ENCODE measurements around the gene ATP5MC3. TPM values are rescaled to one million over a fixed set of nuclear protein-coding genes. Genes with fewer than 3 reads are reported as not detected.
A peak's percentile ranks its signal among the peaks of the same experiment; 100 is the strongest.

The ATP5MC3 gene
- total and polyA plus RNA-seq, 5 donors from 2014 or later: 66.2 to 452 (median 380) TPM

GRCh38 chr2:175206866-175207265, 25.4 kb upstream of the ATP5MC3 start:
- Mint-ChIP-seq H3K27ac (peak overlapping the region in 1 of 3 donors; percentile 1), H3K36me3 (no peaks in the 10 kb centered on the region), H3K4me1 (peaks cover 0 to 6% (median 2%) of the 10 kb centered on the region in 4 donors), H3K9me3 (peaks cover 0 to 1% (median 0%) of the 10 kb centered on the region in 7 donors), H3K4me3 (no peak overlapping the region), H3K27me3 (peaks cover 50% of the 10 kb centered on the region)
- Histone ChIP-seq H3K4me3 (ENCODE audit: low read depth, low read length) (no peak overlapping the region), H3K4me1 (ENCODE audit: control insufficient read depth, insufficient read depth, low read length, poor library complexity, severe bottlenecking) (no peaks in the 10 kb centered on the region), H3K27me3 (ENCODE audit: control insufficient read depth, insufficient read depth, low read length) (peaks cover 21% of the 10 kb centered on the region), H3K36me3 (ENCODE audit: control insufficient read depth, insufficient read depth, low read length) (no peaks in the 10 kb centered on the region), H3K27ac (ENCODE audit: insufficient read depth, low read length, poor library complexity, severe bottlenecking) (no peak overlapping the region), H3K9me3 (ENCODE audit: control insufficient read depth in 2 of 2, low read length in 2 of 2) (no peaks in the 10 kb centered on the region)
- ATAC-seq (ENCODE audit: low read depth in 2 of 2): no peak
- no peak for DNase-seq

DNA sequence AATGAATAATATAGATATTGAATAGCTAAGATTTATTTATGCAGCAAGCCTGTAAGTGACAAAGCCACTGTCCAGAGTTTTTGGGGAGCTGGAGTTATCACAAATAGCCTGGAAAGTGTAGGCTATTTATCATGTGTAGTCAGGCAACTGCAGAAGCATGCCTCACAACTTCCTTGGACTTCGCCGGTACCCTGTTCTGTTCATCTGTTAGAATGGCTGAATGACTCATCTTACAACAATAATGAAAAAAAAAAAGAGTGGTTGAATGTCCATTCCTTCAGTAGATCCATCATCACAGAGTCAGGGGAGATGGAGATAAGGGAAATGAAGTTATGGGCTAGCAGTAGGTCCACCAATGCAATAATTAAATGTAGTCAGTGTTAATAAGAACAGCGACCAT, 24.0 kb upstream of the ATP5MC3 start:
- no peaks in the 10 kb centered on the region for H3K9me3 ChIP-seq (ENCODE audit: control insufficient read depth in 2 of 2, low read length in 2 of 2)
- H3K4me3 Mint-ChIP-seq: no peak overlapping the region
- H3K27ac Mint-ChIP-seq: no peak overlapping the region
- no peaks in the 10 kb centered on the region for H3K4me1 ChIP-seq (ENCODE audit: control insufficient read depth, insufficient read depth, low read length, poor library complexity, severe bottlenecking)
- no peak for DNase-seq
- H3K9me3 Mint-ChIP-seq: peaks cover 0 to 1% (median 0%) of the 10 kb centered on the region in 7 donors
- H3K36me3 ChIP-seq (ENCODE audit: control insufficient read depth, insufficient read depth, low read length): no peaks in the 10 kb centered on the region
- no peak for ATAC-seq (ENCODE audit: low read depth in 2 of 2)
- no peak overlapping the region for H3K4me3 ChIP-seq (ENCODE audit: low read depth, low read length)
- H3K27me3 ChIP-seq (ENCODE audit: control insufficient read depth, insufficient read depth, low read length): peaks cover 20% of the 10 kb centered on the region
- no peaks in the 10 kb centered on the region for H3K36me3 Mint-ChIP-seq
- peaks cover 0 to 6% (median 2%) of the 10 kb centered on the region in 4 donors for H3K4me1 Mint-ChIP-seq
- H3K27me3 Mint-ChIP-seq: peaks cover 47% of the 10 kb centered on the region
- no peak overlapping the region for H3K27ac ChIP-seq (ENCODE audit: insufficient read depth, low read length, poor library complexity, severe bottlenecking)

- Histone ChIP-seq H3K27me3 (ENCODE audit: control insufficient read depth, insufficient read depth, low read length) (peaks cover 19% of the 10 kb centered on the region), H3K27ac (ENCODE audit: insufficient read depth, low read length, poor library complexity, severe bottlenecking) (no peak overlapping the region), H3K9me3 (ENCODE audit: control insufficient read depth in 2 of 2, low read length in 2 of 2) (no peaks in the 10 kb centered on the region), H3K4me3 (ENCODE audit: low read depth, low read length) (peak overlapping the region; percentile 16), H3K4me1 (ENCODE audit: control insufficient read depth, insufficient read depth, low read length, poor library complexity, severe bottlenecking) (no peaks in the 10 kb centered on the region), H3K36me3 (ENCODE audit: control insufficient read depth, insufficient read depth, low read length) (no peaks in the 10 kb centered on the region)
- no peaks in the 10 kb centered on the region for H3K36me3 Mint-ChIP-seq
- peaks cover 51% of the 10 kb centered on the region for H3K27me3 Mint-ChIP-seq
- DNase-seq (peak in 2 of 3 donors; percentile 22 to 41), ATAC-seq (ENCODE audit: low read depth in 2 of 2) (peak; percentile 69 to 83)
- H3K9me3 Mint-ChIP-seq: peaks cover 0 to 3% (median 0%) of the 10 kb centered on the region in 7 donors
- H3K4me1 Mint-ChIP-seq: peaks cover 0 to 6% (median 2%) of the 10 kb centered on the region in 4 donors
- H3K27ac Mint-ChIP-seq: no peak overlapping the region
- H3K4me3 Mint-ChIP-seq: no peak overlapping the region
Measured at GRCh38 chr2:175203621-175204496, 22.3 kb upstream of the ATP5MC3 start.

DNA sequence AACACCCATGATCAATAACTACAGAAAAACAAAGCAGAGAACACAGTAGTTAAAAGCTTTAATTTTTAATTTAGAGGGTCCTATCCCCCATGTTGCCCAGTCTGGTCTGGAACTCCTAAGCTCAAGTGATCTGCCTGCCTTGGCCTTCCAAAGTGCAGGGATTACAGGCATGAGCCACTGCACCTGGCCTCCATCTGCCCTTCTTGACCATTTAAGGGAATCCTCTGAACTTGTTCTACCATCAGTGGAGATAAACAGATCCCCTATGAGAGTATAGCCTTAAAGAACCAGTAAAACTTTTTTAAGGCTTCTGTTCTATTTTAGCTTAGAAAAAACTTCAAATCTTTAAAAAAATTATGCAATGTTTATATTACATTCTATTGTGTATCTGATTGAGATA, 13.5 kb upstream of the ATP5MC3 start:
- H3K27me3 Mint-ChIP-seq: peaks cover 56% of the 10 kb centered on the region
- DNase-seq (no peak), ATAC-seq (ENCODE audit: low read depth in 2 of 2) (no peak)
- no peak overlapping the region for H3K27ac Mint-ChIP-seq
- Histone ChIP-seq H3K27me3 (ENCODE audit: control insufficient read depth, insufficient read depth, low read length) (peaks cover 16% of the 10 kb centered on the region), H3K36me3 (ENCODE audit: control insufficient read depth, insufficient read depth, low read length) (no peaks in the 10 kb centered on the region), H3K4me3 (ENCODE audit: low read depth, low read length) (no peak overlapping the region), H3K27ac (ENCODE audit: insufficient read depth, low read length, poor library complexity, severe bottlenecking) (no peak overlapping the region), H3K9me3 (ENCODE audit: control insufficient read depth in 2 of 2, low read length in 2 of 2) (no peaks in the 10 kb centered on the region), H3K4me1 (ENCODE audit: control insufficient read depth, insufficient read depth, low read length, poor library complexity, severe bottlenecking) (no peaks in the 10 kb centered on the region)
- no peaks in the 10 kb centered on the region for H3K36me3 Mint-ChIP-seq
- H3K4me1 Mint-ChIP-seq: peaks cover 0 to 3% (median under 1%) of the 10 kb centered on the region in 4 donors
- no peak overlapping the region for H3K4me3 Mint-ChIP-seq
- peaks cover 0 to 11% (median 2%) of the 10 kb centered on the region in 7 donors for H3K9me3 Mint-ChIP-seq

GRCh38 chr2:175188761-175189160, 7.3 kb upstream of the ATP5MC3 start:
- peaks cover 6% of the 10 kb centered on the region for H3K27me3 ChIP-seq (ENCODE audit: control insufficient read depth, insufficient read depth, low read length)
- no peaks in the 10 kb centered on the region for H3K36me3 Mint-ChIP-seq
- H3K36me3 ChIP-seq (ENCODE audit: control insufficient read depth, insufficient read depth, low read length): no peaks in the 10 kb centered on the region
- no peak overlapping the region for H3K4me3 Mint-ChIP-seq
- H3K27ac ChIP-seq (ENCODE audit: insufficient read depth, low read length, poor library complexity, severe bottlenecking): no peak overlapping the region
- peaks cover 30% of the 10 kb centered on the region for H3K27me3 Mint-ChIP-seq
- H3K4me1 Mint-ChIP-seq: peaks cover 0 to 3% (median under 1%) of the 10 kb centered on the region in 4 donors
- no peak overlapping the region for H3K27ac Mint-ChIP-seq
- H3K9me3 ChIP-seq (ENCODE audit: control insufficient read depth in 2 of 2, low read length in 2 of 2): no peaks in the 10 kb centered on the region
- DNase-seq (no peak), ATAC-seq (ENCODE audit: low read depth in 2 of 2) (no peak)
- H3K4me3 ChIP-seq (ENCODE audit: low read depth, low read length): no peak overlapping the region
- H3K4me1 ChIP-seq (ENCODE audit: control insufficient read depth, insufficient read depth, low read length, poor library complexity, severe bottlenecking): no peaks in the 10 kb centered on the region
- peaks cover 0 to 11% (median 2%) of the 10 kb centered on the region in 7 donors for H3K9me3 Mint-ChIP-seq

- Mint-ChIP-seq H3K36me3 (no peaks in the 10 kb centered on the region), H3K4me1 (peaks cover 0 to 5% (median 0%) of the 10 kb centered on the region in 4 donors), H3K27me3 (peaks cover 23% of the 10 kb centered on the region), H3K9me3 (peaks cover 0 to 9% (median 0%) of the 10 kb centered on the region in 7 donors), H3K4me3 (no peak overlapping the region), H3K27ac (no peak overlapping the region)
- no peak overlapping the region for H3K27ac ChIP-seq (ENCODE audit: insufficient read depth, low read length, poor library complexity, severe bottlenecking)
- peak in 1 of 2 donors; percentile 42 for ATAC-seq (ENCODE audit: low read depth in 2 of 2)
- H3K4me1 ChIP-seq (ENCODE audit: control insufficient read depth, insufficient read depth, low read length, poor library complexity, severe bottlenecking): no peaks in the 10 kb centered on the region
- peaks cover 2% of the 10 kb centered on the region for H3K27me3 ChIP-seq (ENCODE audit: control insufficient read depth, insufficient read depth, low read length)
- H3K36me3 ChIP-seq (ENCODE audit: control insufficient read depth, insufficient read depth, low read length): no peaks in the 10 kb centered on the region
- DNase-seq: peak in 1 of 3 donors; percentile 47
- no peaks in the 10 kb centered on the region for H3K9me3 ChIP-seq (ENCODE audit: control insufficient read depth in 2 of 2, low read length in 2 of 2)
- no peak overlapping the region for H3K4me3 ChIP-seq (ENCODE audit: low read depth, low read length)
Measured at GRCh38 chr2:175187378-175187777, 5.9 kb upstream of the ATP5MC3 start.

DNA sequence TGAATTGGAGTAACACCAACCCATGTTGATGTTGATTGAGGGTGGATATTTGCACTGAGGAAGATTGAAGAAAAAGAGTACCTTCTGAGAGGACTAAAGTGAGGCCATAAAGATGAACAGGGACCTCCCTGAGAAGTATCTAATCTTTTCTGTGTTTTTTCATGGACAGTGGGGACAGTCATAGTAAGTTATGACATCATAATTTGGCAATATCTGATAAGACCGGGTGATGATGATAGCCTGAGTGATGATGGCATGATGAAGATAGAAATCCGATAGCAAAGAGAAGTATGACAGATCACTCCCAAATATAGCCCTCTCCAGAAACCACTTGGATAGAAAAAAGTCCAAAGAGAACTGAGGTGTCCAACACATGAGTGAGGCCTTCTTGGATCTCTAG, 2.2 kb upstream of the ATP5MC3 start:
- no peak overlapping the region for H3K27ac ChIP-seq (ENCODE audit: insufficient read depth, low read length, poor library complexity, severe bottlenecking)
- H3K4me3 ChIP-seq (ENCODE audit: low read depth, low read length): no peak overlapping the region
- Mint-ChIP-seq H3K27ac (peak overlapping the region in 1 of 3 donors; percentile 26), H3K4me1 (peaks cover 11 to 26% (median 21%) of the 10 kb centered on the region in 4 donors), H3K4me3 (peak overlapping the region in 2 of 4 donors; percentile 46 to 71), H3K9me3 (no peaks in the 10 kb centered on the region), H3K27me3 (peaks cover 16% of the 10 kb centered on the region), H3K36me3 (peaks cover 11% of the 10 kb centered on the region)
- H3K9me3 ChIP-seq (ENCODE audit: control insufficient read depth in 2 of 2, low read length in 2 of 2): no peaks in the 10 kb centered on the region
- H3K27me3 ChIP-seq (ENCODE audit: control insufficient read depth, insufficient read depth, low read length): peaks cover 2% of the 10 kb centered on the region
- DNase-seq: no peak
- peaks cover 9% of the 10 kb centered on the region for H3K36me3 ChIP-seq (ENCODE audit: control insufficient read depth, insufficient read depth, low read length)
- no peak for ATAC-seq (ENCODE audit: low read depth in 2 of 2)
- H3K4me1 ChIP-seq (ENCODE audit: control insufficient read depth, insufficient read depth, low read length, poor library complexity, severe bottlenecking): peaks cover 15% of the 10 kb centered on the region

Data from CD4-positive, CD25-positive, alpha-beta regulatory T cell (primary cell).